Stimulated activated CD8-positive, alpha-beta memory T cell treated with anti-CD3 and anti-CD28 coated beads, Interleukin-4, amount 100 ng/mL, for 1 hour (primary cell): ENCODE results near the gene SLCO4A1.

ENCODE experiments used
- DNase-seq, 2 donors: peaks; one replicate each; pipeline ENCODE4 v3.0.0-alpha.2; 2020; ENCODE audit warnings: low read depth in 2 of 2, low spot score in 1 of 2

The SLCO4A1 gene

DNA sequence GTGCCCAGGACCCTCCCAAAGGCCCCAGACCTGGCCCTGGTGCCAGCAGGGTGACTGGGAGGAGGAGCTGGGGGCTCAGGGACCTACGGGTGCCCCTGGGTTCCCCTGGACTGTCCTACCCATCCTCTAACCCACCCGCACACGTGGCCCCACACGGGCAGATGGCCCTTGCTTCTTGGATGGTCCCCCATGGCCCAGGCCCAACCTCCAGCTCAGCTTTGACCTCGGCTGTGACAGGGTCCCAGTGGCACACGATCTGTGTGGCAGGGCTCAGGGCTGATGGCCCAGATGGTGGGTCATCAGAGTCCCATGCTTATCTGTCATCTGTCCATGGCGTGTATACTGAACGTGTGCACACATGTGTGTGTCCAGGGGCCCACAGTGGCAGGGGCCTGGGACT is 70.3 kb downstream of the SLCO4A1 start:
- no peak for DNase-seq

DNA sequence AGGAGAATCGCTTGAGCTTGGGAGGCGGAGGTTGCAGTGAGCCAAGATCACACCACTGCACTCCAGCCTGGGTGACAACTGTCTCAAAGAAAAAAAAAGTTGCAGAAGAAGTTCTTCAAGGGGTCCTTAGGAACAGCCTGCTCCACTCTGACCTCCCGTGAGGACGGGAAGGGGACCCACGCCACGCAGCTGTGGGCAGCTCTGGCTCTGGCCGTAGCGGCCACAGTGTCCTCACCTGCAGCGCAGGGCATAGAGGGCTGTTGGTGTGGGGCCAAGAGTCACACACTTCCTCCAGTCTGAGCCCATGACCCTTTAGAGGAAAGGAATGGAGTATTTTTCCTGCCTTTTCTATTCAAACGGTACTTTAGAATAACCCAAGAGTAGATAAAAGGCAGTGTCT is 71.7 kb downstream of the SLCO4A1 start:
- no peak for DNase-seq

DNA sequence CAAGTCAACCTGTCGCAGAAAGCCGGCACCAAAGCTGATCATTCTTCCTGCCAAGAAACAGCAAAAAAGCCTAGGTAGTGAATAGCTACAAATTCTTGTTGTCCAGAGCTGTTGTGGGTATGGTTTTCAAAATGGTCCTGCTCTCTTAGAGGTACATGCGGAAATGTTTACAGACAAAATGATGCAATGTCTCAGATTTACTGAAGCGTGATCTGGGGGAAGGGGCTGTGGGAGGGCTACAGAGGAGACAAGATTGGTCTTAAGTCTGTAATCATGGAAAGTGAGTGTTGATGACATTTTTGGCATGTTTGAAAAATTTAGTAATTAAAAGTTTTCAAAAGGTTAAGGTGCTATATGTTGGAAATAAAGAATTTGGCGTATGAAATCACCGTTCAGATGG is 72.5 kb downstream of the SLCO4A1 start:
- DNase-seq: no peak

DNA sequence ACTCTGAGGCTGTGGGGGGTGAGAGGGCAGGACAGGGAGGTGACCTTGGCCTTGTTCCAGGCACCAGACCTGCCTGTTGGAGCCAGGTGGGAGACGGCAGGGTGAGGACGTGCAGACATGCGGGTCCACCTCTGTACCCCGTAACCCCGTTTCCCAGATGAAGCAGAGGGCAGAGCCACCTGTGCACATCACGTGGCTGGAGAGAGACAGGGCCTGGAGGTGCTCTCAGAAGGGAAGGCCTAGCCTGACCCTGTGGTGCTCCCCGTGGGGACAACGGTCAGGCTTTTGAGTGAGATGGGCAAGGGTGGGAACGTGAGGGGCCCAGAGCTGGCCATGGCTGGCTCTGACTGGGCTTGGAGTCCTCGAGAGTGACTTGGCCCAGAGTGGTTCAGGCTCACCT is 72.9 kb downstream of the SLCO4A1 start:
- DNase-seq: no peak

DNA sequence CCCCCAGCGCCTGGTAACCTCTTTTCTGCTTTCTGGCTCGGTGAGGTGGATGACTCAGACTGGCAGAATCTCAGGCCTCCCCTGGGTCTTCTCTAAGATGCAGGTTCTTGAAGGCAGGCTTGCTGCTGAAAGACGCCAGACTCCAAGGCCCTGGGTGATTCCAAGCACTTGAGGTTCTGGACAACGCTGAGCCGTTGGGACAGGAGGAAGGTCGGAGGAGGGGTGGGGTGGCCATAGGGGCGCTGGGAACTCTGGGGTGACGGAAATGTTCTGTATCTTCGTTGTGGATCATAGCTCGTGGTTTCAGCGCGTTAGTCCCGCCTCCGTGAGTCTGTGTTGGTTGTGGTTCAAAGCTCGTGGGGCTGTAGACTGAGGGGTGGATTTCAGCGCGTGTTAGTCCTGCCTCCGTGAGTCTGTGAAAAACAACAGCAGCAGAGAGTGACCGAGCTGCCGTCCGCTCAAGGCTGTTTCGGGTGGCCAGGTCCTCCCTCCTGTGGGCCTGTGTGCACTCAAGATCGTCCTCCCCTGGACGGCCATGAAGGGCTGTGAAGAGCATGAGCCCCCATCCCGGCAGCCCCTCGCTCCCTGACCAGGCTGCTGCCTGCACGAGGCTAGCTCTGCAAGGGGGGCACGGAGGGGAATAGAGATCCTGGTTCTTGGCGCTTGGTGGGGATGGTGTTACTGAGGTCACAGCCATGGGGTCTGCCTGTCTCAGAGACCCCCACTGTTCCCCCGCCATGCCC is 74.1 kb downstream of the SLCO4A1 start:
- DNase-seq: peak in 1 of 2 donors; percentile 20

DNA sequence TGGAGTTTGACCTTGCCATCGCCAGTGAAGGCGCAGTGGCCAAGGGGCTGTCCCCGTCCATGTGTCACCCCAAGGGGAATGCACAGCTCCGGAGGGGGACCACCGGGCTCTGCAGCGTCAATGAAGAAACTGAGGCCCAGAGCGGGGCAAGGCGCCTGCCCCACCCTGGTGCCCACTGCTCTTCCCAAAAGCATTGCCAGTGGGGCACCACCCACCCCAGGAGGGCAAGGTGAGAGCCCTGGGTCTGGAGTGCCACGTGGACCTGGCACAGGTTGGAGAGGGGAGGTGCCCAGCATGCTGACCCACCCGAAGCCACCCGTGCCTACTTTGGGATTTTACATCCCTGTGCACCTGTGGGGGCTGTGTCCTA is 74.6 kb downstream of the SLCO4A1 start:
- DNase-seq: no peak

DNA sequence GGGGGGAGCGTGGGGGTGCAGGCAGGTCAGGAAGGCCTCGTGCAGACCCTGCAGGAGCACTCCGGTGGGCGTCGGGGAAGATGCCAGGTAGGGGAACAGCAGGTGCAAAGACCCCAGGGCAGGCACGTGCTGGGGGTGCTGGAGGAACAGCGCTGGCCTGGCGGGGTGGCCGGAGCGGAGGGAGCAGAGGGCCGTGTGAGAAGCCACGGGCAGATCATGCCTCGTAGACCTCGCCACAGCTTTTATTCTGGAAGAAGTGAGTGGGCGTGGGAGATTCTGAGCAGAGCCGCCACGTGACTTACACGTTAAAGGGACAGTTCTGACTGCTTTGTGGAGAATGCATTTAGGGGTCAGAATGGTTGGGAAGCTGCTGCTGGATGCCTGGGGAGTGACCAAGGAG is 75.6 kb downstream of the SLCO4A1 start:
- no peak for DNase-seq

DNA sequence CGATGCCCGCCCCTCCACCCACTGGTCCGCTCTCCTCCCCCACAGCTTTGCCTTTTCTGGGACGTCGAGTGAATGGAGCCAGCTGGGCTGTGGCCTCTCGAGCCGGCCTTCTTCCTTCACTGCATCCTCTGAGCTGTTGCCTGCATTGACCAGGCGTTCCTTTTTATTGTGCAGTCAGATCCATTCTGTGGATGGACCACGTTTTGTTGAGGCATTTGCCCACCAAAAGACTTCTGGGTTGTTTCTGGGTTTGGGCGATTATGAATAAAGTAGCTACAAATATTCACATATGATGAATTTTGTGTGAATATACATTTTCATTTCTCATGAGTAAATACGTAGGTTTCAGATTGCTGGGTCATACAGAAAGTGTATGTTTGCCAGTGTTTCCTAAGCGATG is 76.2 kb downstream of the SLCO4A1 start:
- DNase-seq: no peak

DNA sequence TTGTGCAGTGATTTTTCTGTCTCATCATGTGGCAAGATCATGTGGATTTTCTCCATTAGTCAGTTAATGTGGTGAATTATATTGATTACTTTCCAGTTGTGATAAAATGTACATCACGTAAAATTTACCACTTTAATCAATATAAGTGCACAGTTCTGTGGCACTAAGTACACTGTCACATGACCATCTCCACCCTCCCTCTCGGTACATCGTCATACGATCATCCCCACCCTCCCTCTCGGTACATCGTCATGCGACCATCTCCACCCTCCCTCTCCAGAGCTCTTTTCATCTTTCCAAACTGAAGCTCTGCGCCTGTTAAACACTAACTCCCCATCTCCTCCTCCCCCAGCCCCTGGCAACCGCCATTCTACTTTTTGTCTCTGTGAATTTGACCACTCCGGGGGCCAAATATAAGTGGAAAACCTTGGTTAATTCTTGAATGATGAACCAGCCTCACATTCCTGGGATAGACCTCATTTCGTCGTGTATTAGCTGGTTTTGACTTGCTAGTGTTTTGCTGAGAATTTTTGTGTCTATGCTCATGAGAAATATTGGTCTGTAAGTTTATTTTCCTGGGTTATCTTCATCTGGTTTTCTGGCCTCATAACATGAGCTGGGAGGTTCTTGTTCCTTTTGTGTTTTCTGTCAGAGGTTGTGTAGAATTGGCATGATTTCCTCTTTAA is 77.1 kb downstream of the SLCO4A1 start:
- no peak for DNase-seq
